Measurements from ENCODE around the gene HCK.

- TF ChIP-seq TAF1 (IDR thresholded peaks at IDR 0.05; ENCODE audit: borderline replicate concordance, insufficient read depth, low read length) (no peak), REST (IDR thresholded peaks at IDR 0.05; ENCODE audit: insufficient read depth in 1 of 2, low read depth in 2 of 2, low read length in 2 of 2) (no peak), POLR2AphosphoS5 (IDR thresholded peaks at IDR 0.05; ENCODE audit: low read depth, low read length) (no peak)
Measured at GRCh38 chr20:32009564-32009963, 42.5 kb upstream of the HCK start.

Data from PFSK-1 (cell line).